ENCODE results near the gene COBL. TPM values are rescaled to one million over a fixed set of nuclear protein-coding genes. Genes with fewer than 3 reads are reported as not detected.

The COBL gene
- total RNA-seq, 4 donors from 2014 or later = under 0.01 to 7.7 (median 2.6) TPM

- no peak overlapping the region for H3K4me3 ChIP-seq
- H3K4me1 ChIP-seq = no peaks in the 10 kb centered on the region
- intact Hi-C loops (cut with DNase I; ENCODE audit: low total_unique reads) = no loop called here
- DNase-seq = no peak
- no peaks in the 10 kb centered on the region for H3K27me3 ChIP-seq
- H3K36me3 ChIP-seq = no peaks in the 10 kb centered on the region
- H3K9me3 ChIP-seq = no peaks in the 10 kb centered on the region
- H3K27ac ChIP-seq = no peak overlapping the region
- no peak for TF ChIP-seq CTCF (IDR thresholded peaks at IDR 0.05)
- no peak for TF ChIP-seq POLR2A (IDR thresholded peaks at IDR 0.05)
Observed at GRCh38 chr7:51025668-51026067, 290.9 kb downstream of the COBL start.

GRCh38 chr7:51024867-51025266, 291.7 kb downstream of the COBL start:
- no peaks in the 10 kb centered on the region for H3K36me3 ChIP-seq
- no peak for TF ChIP-seq CTCF (IDR thresholded peaks at IDR 0.05)
- TF ChIP-seq POLR2A (IDR thresholded peaks at IDR 0.05) = no peak
- H3K27me3 ChIP-seq = no peaks in the 10 kb centered on the region
- intact Hi-C loops (cut with DNase I; ENCODE audit: low total_unique reads) = no loop called here
- H3K4me3 ChIP-seq = no peak overlapping the region
- no peaks in the 10 kb centered on the region for H3K9me3 ChIP-seq
- no peak overlapping the region for H3K27ac ChIP-seq
- DNase-seq = no peak
- no peaks in the 10 kb centered on the region for H3K4me1 ChIP-seq

- Histone ChIP-seq H3K27ac (no peak overlapping the region), H3K4me3 (no peak overlapping the region), H3K9me3 (no peaks in the 10 kb centered on the region), H3K4me1 (no peaks in the 10 kb centered on the region), H3K27me3 (no peaks in the 10 kb centered on the region), H3K36me3 (no peaks in the 10 kb centered on the region)
- intact Hi-C loops (cut with DNase I; ENCODE audit: low total_unique reads) = no loop called here
- no peak for TF ChIP-seq CTCF (IDR thresholded peaks at IDR 0.05)
- no peak for TF ChIP-seq POLR2A (IDR thresholded peaks at IDR 0.05)
- no peak for DNase-seq
Observed at GRCh38 chr7:51023547-51023946, 293.1 kb downstream of the COBL start.

- TF ChIP-seq POLR2A (IDR thresholded peaks at IDR 0.05) (no peak), CTCF (IDR thresholded peaks at IDR 0.05) (no peak)
- intact Hi-C loops (cut with DNase I; ENCODE audit: low total_unique reads) = no loop called here
- no peak for DNase-seq
- Histone ChIP-seq H3K4me1 (no peaks in the 10 kb centered on the region), H3K36me3 (no peaks in the 10 kb centered on the region), H3K27ac (no peak overlapping the region), H3K9me3 (no peaks in the 10 kb centered on the region), H3K4me3 (no peak overlapping the region), H3K27me3 (no peaks in the 10 kb centered on the region)
Observed at GRCh38 chr7:51022821-51023220, 293.8 kb downstream of the COBL start.

- TF ChIP-seq CTCF (IDR thresholded peaks at IDR 0.05) (no peak), POLR2A (IDR thresholded peaks at IDR 0.05) (no peak)
- no peak overlapping the region for H3K4me3 ChIP-seq
- H3K36me3 ChIP-seq = no peaks in the 10 kb centered on the region
- H3K27me3 ChIP-seq = no peaks in the 10 kb centered on the region
- no peaks in the 10 kb centered on the region for H3K9me3 ChIP-seq
- no peaks in the 10 kb centered on the region for H3K4me1 ChIP-seq
- no peak overlapping the region for H3K27ac ChIP-seq
- no peak for DNase-seq
- intact Hi-C loops (cut with DNase I; ENCODE audit: low total_unique reads) = no loop called here
Observed at GRCh38 chr7:51021906-51022570, 294.6 kb downstream of the COBL start.

All from uterus (tissue), 4 donors.